Measurements from ENCODE around the gene KRTAP12-2.
"Not testable (repeated sequence)": the region's sequence is repeated elsewhere in the genome, so short reads cannot be mapped to it uniquely, and the experiment has no call there.

KRTAP12-2 gene

GRCh38 chr21:44649521-44650100 is 17.1 kb downstream of the KRTAP12-2 start:
- DNase-seq, result no peak

GRCh38 chr21:44648557-44649311 is 18.0 kb downstream of the KRTAP12-2 start:
- no peak for DNase-seq

GRCh38 chr21:44647222-44647552 is 19.5 kb downstream of the KRTAP12-2 start:
- DNase-seq, result no peak

- DNase-seq, result not testable (repeated sequence)
Observed at GRCh38 chr21:44646366-44647221, 20.1 kb downstream of the KRTAP12-2 start, which contains the start of gene KRTAP10-11. TSS of gene KRTAP10-11 (plus strand) at chr21:44646414. CDS start at chr21:44646459, 45 bp downstream.

GRCh38 chr21:44644878-44645277 is 21.8 kb downstream of the KRTAP12-2 start:
- no peak for DNase-seq

- DNase-seq, result no peak
Observed at GRCh38 chr21:44643741-44644310, 22.9 kb downstream of the KRTAP12-2 start.

- DNase-seq, result no peak
Observed at GRCh38 chr21:44640761-44641160, 26.0 kb downstream of the KRTAP12-2 start.

GRCh38 chr21:44639331-44639655 is 27.4 kb downstream of the KRTAP12-2 start:
- DNase-seq, result no peak

GRCh38 chr21:44638506-44639330 is 28.0 kb downstream of the KRTAP12-2 start:
- not testable (repeated sequence) for DNase-seq

- DNase-seq, result not testable (repeated sequence)
Observed at GRCh38 chr21:44637851-44638348, 28.8 kb downstream of the KRTAP12-2 start.

GRCh38 chr21:44637018-44637850 is 29.5 kb downstream of the KRTAP12-2 start, which contains the start of gene KRTAP10-10:
TSS of gene KRTAP10-10 (plus strand) at chr21:44637356. CDS start at chr21:44637418, 62 bp downstream.
- DNase-seq, result no peak

- no peak for DNase-seq
Observed at GRCh38 chr21:44636209-44637017, 30.3 kb downstream of the KRTAP12-2 start.

GRCh38 chr21:44632067-44632466 is 34.7 kb downstream of the KRTAP12-2 start:
- no peak for DNase-seq

- DNase-seq, result no peak
Observed at GRCh38 chr21:44630440-44630839, 36.3 kb downstream of the KRTAP12-2 start.

GRCh38 chr21:44628707-44629391 is 37.9 kb downstream of the KRTAP12-2 start:
- no peak for DNase-seq

GRCh38 chr21:44627831-44628233 is 38.9 kb downstream of the KRTAP12-2 start:
- DNase-seq, result not testable (repeated sequence)

GRCh38 chr21:44627181-44627822 is 39.4 kb downstream of the KRTAP12-2 start:
- DNase-seq, result not testable (repeated sequence)

GRCh38 chr21:44626673-44627143 is 40.0 kb downstream of the KRTAP12-2 start, which contains the start of gene KRTAP10-9:
TSS of gene KRTAP10-9 (plus strand) at chr21:44627093. CDS start at chr21:44627172, 79 bp downstream.
- DNase-seq, result no peak

- no peak for DNase-seq
Observed at GRCh38 chr21:44626262-44626661, 40.5 kb downstream of the KRTAP12-2 start.
